KMS-11 (cell line): Measurements from ENCODE around the gene PCDH20.

Experiments used
- H2AFZ ChIP-seq: fragments of 200-600 bp; sonication (generic); 2 replicates; pipeline ENCODE4 v1.6.1; 2016; ENCODE audit warnings: antibody characterized with exemption, mixed run types, low read depth
- H3K27ac ChIP-seq: fragments of 200-600 bp; sonication (generic); 2 replicates; pipeline ENCODE4 v1.6.1; 2016; ENCODE audit warnings: mild to moderate bottlenecking, mixed run types
- H3K27me3 ChIP-seq: fragments of 200-600 bp; sonication (generic); 2 replicates; pipeline ENCODE4 v1.6.1; 2017; ENCODE audit warnings: mild to moderate bottlenecking, low read depth, mixed run types, moderate library complexity; ENCODE audit not compliant: insufficient read depth
- H3K36me3 ChIP-seq: fragments of 200-600 bp; sonication (generic); 2 replicates; pipeline ENCODE4 v1.6.1; 2017; ENCODE audit warnings: mild to moderate bottlenecking, mixed run types; ENCODE audit not compliant: insufficient read depth
- H3K4me1 ChIP-seq: fragments of 200-600 bp; sonication (generic); 2 replicates; pipeline ENCODE4 v1.6.1; 2016; ENCODE audit warnings: mild to moderate bottlenecking, low read depth, mixed run types; ENCODE audit not compliant: poor library complexity, severe bottlenecking
- H3K4me2 ChIP-seq: fragments of 200-600 bp; sonication (generic); 2 replicates; pipeline ENCODE4 v1.7.0; 2016; ENCODE audit warnings: mild to moderate bottlenecking, mixed run types
- H3K4me3 ChIP-seq: fragments of 200-600 bp; sonication (generic); IDR thresholded peaks from 2 replicates; pipeline ENCODE4 v1.6.1; 2017; ENCODE audit warnings: low read depth, low read length, mixed read lengths; ENCODE audit not compliant: insufficient read depth
- H3K79me2 ChIP-seq: fragments of 200-600 bp; sonication (generic); 2 replicates; pipeline ENCODE4 v1.6.1; 2016; ENCODE audit warnings: low read depth, mixed run types; ENCODE audit not compliant: insufficient read depth
- H3K9ac ChIP-seq: fragments of 200-600 bp; sonication (generic); 2 replicates; pipeline ENCODE4 v1.6.1; 2016; ENCODE audit warnings: mild to moderate bottlenecking, mixed run types
- H4K20me1 ChIP-seq: fragments of 200-600 bp; sonication (generic); 2 replicates; pipeline ENCODE4 v1.6.1; 2016; ENCODE audit warnings: mild to moderate bottlenecking, mixed run types; ENCODE audit not compliant: insufficient read depth
- CTCF ChIP-seq: fragments of 200-600 bp; sonication (generic); conservative IDR thresholded peaks from 2 replicates; pipeline ENCODE4 v1.6.1; 2017; ENCODE audit warnings: low read depth, mild to moderate bottlenecking, antibody characterized with exemption, low read length, moderate library complexity, mixed read lengths

PCDH20 gene

GRCh38 chr13:61413572-61414535 is 1.8 kb downstream of the PCDH20 start:
- no peaks in the 10 kb centered on the region for H3K27me3 ChIP-seq
- no peaks in the 10 kb centered on the region for H3K36me3 ChIP-seq
- no peak overlapping the region for H3K9ac ChIP-seq
- H3K4me3 ChIP-seq: no peak overlapping the region
- no peak overlapping the region for H3K4me2 ChIP-seq
- H3K79me2 ChIP-seq: no peaks in the 10 kb centered on the region
- no peak for TF ChIP-seq CTCF
- H2AFZ ChIP-seq: no peak overlapping the region
- no peak overlapping the region for H3K27ac ChIP-seq
- no peaks in the 10 kb centered on the region for H3K4me1 ChIP-seq
- H4K20me1 ChIP-seq: no peaks in the 10 kb centered on the region

GRCh38 chr13:61410669-61411297 is 4.9 kb downstream of the PCDH20 start:
- no peaks in the 10 kb centered on the region for H3K36me3 ChIP-seq
- H4K20me1 ChIP-seq: no peaks in the 10 kb centered on the region
- H3K4me1 ChIP-seq: peaks cover 5% of the 10 kb centered on the region
- H3K27ac ChIP-seq: no peak overlapping the region
- H3K79me2 ChIP-seq: no peaks in the 10 kb centered on the region
- H3K4me2 ChIP-seq: no peak overlapping the region
- no peak overlapping the region for H2AFZ ChIP-seq
- H3K4me3 ChIP-seq: no peak overlapping the region
- TF ChIP-seq CTCF: peak; percentile 49
- no peak overlapping the region for H3K9ac ChIP-seq
- H3K27me3 ChIP-seq: no peaks in the 10 kb centered on the region

- Histone ChIP-seq H2AFZ (no peak overlapping the region), H4K20me1 (no peaks in the 10 kb centered on the region), H3K4me2 (no peak overlapping the region), H3K9ac (no peak overlapping the region), H3K4me1 (peaks cover 5% of the 10 kb centered on the region), H3K27me3 (no peaks in the 10 kb centered on the region), H3K79me2 (no peaks in the 10 kb centered on the region), H3K27ac (no peak overlapping the region), H3K36me3 (no peaks in the 10 kb centered on the region), H3K4me3 (no peak overlapping the region)
- no peak for TF ChIP-seq CTCF
These were observed 5.4 kb downstream of the PCDH20 start for GRCh38 chr13:61410266-61410665.

- Histone ChIP-seq H3K4me2 (no peak overlapping the region), H3K4me1 (peaks cover 5% of the 10 kb centered on the region), H3K36me3 (no peaks in the 10 kb centered on the region), H2AFZ (no peak overlapping the region), H3K27me3 (no peaks in the 10 kb centered on the region), H3K27ac (no peak overlapping the region), H3K79me2 (no peaks in the 10 kb centered on the region), H4K20me1 (no peaks in the 10 kb centered on the region), H3K9ac (no peak overlapping the region), H3K4me3 (no peak overlapping the region)
- no peak for TF ChIP-seq CTCF
These were observed 7.1 kb downstream of the PCDH20 start for GRCh38 chr13:61408571-61408970.
